ENCODE measurements around the gene GAS2L1.

GAS2L1 gene

GRCh38 chr22:29328566-29329500, 22.4 kb downstream of the GAS2L1 start:
- TF ChIP-seq CTCF (IDR thresholded peaks at IDR 0.05; ENCODE audit: low read depth, low read length) = no peak
- no peak overlapping the region for H3K4me3 ChIP-seq (ENCODE audit: low read depth, low read length)

DNA sequence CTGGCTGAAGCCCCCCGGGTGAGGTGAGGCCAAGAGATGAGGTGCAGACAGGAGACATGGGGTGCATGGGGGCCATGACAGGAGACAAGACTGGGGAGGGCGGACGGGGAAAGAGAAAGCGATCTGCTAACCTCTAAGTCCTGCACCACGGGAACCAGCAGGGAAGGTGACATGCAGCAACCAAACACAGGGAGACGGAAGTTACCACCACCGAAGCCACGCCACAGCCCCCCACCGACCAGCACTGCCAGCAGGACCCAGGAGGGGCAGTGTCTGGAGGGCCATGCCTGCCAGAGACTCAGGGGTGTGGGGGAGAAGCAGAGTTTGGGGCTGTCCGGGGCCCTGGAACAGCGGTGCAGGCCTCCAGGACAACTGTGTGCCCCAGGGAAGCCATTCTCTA, 23.1 kb downstream of the GAS2L1 start:
- TF ChIP-seq CTCF (IDR thresholded peaks at IDR 0.05; ENCODE audit: low read depth, low read length) = no peak

GRCh38 chr22:29330291-29330690, 23.8 kb downstream of the GAS2L1 start:
- TF ChIP-seq CTCF (IDR thresholded peaks at IDR 0.05; ENCODE audit: low read depth, low read length) = no peak
- no peak overlapping the region for H3K4me3 ChIP-seq (ENCODE audit: low read depth, low read length)

More for the DNA sequence above, 23.1 kb downstream of the GAS2L1 start:
- H3K4me3 ChIP-seq (ENCODE audit: low read depth, low read length) = no peak overlapping the region

DNA sequence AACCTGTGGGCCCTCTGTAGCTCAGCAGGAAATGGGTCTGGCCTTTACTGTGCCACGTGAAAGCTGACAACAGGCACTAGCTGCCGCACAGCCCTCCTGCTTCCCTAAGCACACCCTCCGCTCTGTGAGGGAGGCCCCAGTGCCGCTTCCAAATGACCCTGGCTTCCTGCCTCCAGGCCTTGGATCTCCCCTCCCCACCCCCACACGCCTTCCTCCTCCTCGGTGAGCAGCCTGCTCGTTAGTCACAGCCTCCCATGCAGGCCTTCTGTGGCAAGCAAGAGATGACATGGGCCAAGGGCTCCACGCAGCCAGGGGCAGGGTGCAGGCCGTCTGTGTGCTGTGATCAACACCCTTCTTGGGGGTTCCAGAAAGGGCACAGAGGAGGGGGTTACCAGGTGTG, 24.3 kb downstream of the GAS2L1 start:
- TF ChIP-seq CTCF (IDR thresholded peaks at IDR 0.05; ENCODE audit: low read depth, low read length) = no peak
- no peak overlapping the region for H3K4me3 ChIP-seq (ENCODE audit: low read depth, low read length)

DNA sequence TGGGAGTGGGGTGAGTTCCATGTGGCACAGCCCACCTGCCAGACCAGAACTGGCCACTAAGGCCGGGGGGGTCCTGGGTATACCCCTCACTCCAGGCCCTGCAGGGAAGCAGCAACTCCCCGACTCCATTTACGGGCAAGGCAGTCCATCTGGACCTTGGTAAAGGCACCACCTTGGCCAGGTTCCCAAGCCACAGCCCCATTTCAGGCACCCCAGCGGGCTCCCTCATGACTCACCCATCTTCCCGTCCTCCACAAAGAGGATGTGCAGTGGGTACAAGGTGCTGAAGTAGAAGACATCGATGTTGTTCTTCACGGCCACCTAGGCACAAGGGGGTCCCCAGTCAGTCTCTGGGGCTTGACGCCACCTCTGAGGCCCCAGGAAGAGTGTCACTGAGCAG, 24.8 kb downstream of the GAS2L1 start:
- H3K4me3 ChIP-seq (ENCODE audit: low read depth, low read length) = no peak overlapping the region
- no peak for TF ChIP-seq CTCF (IDR thresholded peaks at IDR 0.05; ENCODE audit: low read depth, low read length)

DNA sequence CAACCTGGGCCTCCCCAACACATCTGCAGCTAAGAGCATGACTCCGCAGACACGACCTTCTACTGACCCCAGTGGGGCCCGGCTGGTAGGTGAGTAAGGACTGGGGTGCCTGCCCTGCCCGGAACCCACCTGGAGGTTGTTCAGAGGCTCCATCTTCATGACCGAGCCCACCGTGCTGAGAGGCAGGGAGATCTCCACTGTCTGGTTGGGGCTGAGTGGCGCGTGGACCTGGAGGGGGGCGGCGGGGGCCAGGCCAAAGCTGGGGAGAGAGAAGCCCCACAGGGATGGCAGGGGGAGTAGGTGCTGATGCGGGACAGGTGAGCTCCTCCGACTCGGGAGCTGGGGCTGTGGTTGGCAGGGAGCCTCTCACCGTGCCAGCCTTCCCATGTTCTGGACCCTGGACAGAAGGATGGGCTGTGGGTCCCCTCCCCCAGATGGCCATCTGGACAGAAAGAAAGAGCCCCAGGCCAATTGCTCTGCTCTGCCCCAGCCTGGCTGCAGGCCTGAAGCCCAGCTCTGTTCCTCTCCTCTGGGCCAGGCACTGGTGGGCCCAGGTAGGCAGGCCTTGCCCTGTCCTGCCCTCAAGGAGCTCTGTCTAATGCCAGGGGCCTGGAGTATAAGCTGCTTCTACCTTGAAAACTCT, 25.3 kb downstream of the GAS2L1 start:
- H3K4me3 ChIP-seq (ENCODE audit: low read depth, low read length) = no peak overlapping the region
- no peak for TF ChIP-seq CTCF (IDR thresholded peaks at IDR 0.05; ENCODE audit: low read depth, low read length)
